ENCODE measurements around the gene SH3PXD2A.

SH3PXD2A gene

DNA sequence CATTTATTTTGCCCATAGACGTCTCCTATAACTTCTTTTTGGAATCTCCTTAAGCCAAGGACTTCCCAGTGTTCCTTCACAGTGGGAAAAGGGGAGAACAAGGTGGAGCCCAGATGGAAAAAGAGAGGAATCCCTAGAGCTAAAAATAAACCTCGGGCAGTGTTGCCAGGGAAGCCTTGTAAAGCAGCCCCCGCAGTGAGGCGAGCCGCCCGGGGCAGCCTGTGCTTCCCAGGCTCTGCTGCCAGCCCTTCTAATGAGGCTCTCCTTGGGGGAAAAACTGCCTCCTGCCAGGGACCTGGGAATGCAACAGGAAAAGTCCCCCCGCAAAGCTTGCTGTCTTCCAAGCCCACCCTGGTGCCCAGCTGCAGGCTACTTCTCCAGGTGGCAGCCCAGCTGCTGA, 71.7 kb downstream of the SH3PXD2A start:
- TF ChIP-seq, protein P1, sequence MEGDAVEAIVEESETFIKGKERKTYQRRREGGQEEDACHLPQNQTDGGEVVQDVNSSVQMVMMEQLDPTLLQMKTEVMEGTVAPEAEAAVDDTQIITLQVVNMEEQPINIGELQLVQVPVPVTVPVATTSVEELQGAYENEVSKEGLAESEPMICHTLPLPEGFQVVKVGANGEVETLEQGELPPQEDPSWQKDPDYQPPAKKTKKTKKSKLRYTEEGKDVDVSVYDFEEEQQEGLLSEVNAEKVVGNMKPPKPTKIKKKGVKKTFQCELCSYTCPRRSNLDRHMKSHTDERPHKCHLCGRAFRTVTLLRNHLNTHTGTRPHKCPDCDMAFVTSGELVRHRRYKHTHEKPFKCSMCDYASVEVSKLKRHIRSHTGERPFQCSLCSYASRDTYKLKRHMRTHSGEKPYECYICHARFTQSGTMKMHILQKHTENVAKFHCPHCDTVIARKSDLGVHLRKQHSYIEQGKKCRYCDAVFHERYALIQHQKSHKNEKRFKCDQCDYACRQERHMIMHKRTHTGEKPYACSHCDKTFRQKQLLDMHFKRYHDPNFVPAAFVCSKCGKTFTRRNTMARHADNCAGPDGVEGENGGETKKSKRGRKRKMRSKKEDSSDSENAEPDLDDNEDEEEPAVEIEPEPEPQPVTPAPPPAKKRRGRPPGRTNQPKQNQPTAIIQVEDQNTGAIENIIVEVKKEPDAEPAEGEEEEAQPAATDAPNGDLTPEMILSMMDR (IDR thresholded peaks at IDR 0.05; ENCODE audit: low read depth, low read length, missing control alignments), result no peak
- DNase-seq (ENCODE audit: low read depth), result no peak
- no peak overlapping the region for H3K4me3 ChIP-seq (ENCODE audit: low read depth, low read length)
- in situ Hi-C loops (cut with HindIII; ENCODE audit: low sequenced_read_pairs), result no loop called here

DNA sequence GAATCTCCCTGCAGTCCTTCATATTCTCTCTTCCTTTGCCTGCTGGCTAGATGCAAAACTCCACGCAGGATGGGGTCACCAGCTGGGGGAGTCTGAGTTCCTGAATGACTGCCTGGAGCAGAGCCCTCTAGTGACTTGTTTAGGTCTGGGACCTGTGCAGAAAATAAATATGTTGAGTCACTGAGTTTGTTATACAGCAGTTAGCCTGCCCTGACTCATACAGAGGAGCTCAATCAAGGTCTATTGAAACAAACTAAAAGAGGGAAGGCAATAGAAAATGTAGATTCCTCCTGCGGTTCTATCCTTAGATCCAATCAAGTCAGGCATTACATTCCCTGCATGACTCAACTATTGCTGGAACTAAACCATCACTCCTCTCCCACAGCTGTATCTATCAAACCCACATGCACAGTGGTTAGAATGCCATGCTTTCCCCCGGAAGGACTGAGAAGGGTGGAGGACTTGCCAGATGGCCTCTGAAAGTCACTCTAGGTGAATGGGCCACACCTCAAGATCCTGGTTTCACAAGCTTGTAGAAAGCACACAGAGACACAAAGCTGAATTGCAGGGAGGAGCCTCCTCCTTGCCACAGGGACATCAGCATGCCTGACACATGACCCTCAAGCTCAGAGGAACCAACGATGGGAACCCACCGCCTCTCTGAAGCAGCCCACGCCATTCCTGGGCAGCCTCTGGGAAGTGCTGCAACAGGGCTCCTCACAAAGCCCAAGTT, 73.9 kb downstream of the SH3PXD2A start:
- TF ChIP-seq, protein P1 (IDR thresholded peaks at IDR 0.05; ENCODE audit: low read depth, low read length, missing control alignments), result peak; percentile 55
- in situ Hi-C loops (cut with HindIII; ENCODE audit: low sequenced_read_pairs), result no loop called here
- peak; percentile 92 for DNase-seq (ENCODE audit: low read depth)
- no peak overlapping the region for H3K4me3 ChIP-seq (ENCODE audit: low read depth, low read length)

DNA sequence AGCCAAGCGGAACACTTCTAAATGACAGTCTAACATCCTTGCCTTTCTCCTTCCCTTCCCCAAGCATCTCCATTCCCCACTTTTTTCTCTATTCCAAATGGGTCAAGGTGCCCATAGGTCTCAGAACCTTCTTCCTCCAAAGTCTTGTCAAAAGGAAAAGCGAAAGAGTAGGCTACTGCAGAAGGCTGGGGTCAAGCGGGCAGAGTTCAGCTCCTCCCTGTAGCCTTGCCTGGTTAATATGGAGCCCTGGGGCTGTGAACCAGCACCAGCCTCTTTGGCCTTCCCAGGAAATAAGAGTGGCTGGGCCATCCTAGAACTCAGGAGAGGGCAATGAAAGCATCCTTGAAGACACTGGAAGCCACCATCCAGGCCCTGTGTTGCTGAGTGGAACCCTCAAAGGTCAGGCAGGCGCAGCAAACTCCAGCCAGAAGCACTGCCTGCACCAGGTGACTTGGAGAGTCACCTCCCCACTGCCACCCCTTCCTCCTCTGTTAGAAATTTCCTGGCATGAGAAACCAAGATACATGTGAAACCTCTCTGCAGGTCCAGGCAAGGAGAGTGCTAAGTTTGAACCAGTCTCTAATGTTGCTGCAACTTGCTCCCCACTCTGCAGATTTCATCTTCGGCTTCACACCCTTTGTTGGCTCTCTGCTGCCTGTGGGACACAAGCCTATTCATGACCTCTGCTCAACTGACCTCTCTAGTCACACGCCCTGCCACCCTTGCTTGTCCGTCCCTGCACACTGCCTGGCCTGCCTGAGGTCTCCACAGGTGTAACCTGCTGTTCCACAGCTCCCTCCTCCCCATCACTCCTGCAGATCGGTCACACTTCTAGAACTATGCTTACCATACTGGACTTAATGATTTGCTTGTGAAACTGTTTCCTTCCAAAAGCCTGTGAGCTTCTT, 74.9 kb downstream of the SH3PXD2A start:
- no peak overlapping the region for H3K4me3 ChIP-seq (ENCODE audit: low read depth, low read length)
- TF ChIP-seq, protein P1 (IDR thresholded peaks at IDR 0.05; ENCODE audit: low read depth, low read length, missing control alignments), result no peak
- no peak for DNase-seq (ENCODE audit: low read depth)
- in situ Hi-C loops (cut with HindIII; ENCODE audit: low sequenced_read_pairs), result no loop called here

DNA sequence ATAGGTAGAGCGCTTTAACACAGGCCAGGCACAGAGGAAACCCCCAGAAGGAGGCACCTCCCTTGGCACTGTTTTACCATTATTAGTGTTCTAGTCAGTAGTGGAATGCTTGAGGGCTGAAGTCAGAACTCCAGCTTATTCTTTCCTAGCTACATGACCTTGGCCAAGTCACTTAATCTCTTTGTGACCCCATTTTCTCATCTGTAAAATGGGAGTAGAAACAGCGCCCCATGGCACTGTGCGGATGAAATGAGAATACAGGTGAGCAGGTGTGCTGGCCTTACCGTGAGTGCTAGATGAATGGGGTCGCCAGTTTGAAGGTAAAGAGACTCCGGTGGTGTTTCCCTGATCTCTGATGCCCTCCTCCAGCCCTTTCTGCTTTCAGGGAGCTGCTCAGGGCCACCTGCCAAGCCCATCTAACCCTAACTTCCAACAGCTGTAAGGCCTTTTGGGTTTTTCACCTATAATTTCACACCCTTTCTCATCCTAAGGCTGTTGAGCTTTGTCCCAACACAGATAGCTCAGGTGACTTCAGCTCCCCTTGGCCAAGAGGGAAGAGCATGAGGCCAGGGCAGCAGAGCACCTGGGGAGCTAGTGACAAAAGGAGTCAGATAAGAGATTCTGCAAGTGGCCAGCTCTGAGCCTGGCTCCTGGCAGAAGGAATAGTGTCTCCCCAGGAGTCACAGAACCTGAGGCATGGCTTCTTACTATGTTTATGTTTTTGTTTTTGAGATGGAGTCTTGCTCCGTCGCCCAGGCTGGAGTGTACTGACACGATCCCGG, 76.8 kb downstream of the SH3PXD2A start:
- TF ChIP-seq, protein P1 (IDR thresholded peaks at IDR 0.05; ENCODE audit: low read depth, low read length, missing control alignments), result no peak
- no peak overlapping the region for H3K4me3 ChIP-seq (ENCODE audit: low read depth, low read length)
- in situ Hi-C loops (cut with HindIII; ENCODE audit: low sequenced_read_pairs), result no loop called here
- DNase-seq (ENCODE audit: low read depth), result no peak

DNA sequence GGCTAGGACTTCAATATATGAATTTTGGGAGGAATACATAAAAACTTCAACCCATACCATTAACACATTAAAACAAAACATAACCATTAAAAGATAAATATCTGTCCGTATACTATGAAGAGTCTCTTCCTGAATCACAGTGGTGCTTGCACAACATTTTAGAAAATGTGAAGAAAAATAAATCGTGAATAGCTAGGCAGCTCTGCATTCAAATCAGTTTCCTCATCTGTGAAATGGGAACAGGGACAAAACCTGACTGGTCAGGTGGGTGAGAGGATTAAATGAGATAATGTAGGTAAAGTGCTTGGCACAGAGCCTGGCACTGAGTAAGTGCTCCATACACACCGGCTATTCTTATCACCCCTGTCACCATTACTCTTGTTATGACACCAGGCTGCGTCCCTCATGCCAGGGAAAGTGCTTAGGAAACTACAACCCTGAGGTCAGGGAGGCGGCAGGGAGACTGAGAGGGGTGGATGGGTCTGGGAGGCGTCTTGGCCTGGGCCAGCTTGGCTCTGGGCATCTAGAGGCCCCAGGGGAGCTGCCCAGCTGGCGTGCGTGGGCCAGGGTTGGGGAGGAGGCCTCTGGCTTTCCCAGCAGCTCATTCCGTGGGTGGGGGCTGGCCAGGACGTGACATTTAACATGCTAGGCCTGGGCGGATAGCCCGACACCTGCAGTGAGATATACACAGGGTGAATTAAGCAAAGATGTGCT, 78.3 kb downstream of the SH3PXD2A start:
- no peak for DNase-seq (ENCODE audit: low read depth)
- in situ Hi-C loops (cut with HindIII; ENCODE audit: low sequenced_read_pairs), result no loop called here
- TF ChIP-seq, protein P1 (IDR thresholded peaks at IDR 0.05; ENCODE audit: low read depth, low read length, missing control alignments), result no peak
- no peak overlapping the region for H3K4me3 ChIP-seq (ENCODE audit: low read depth, low read length)

Measured in astrocyte of the cerebellum (primary cell).